Transverse colon (tissue), 4 donors: ENCODE results near the gene FYB2.

Experiments used
- EP300 ChIP-seq: sonication (generic); formaldehyde crosslinking; IDR thresholded peaks from one replicate; pipeline ENCODE4 v1.6.1; 2017; ENCODE audit warnings: antibody characterized with exemption, low read depth
- POLR2AphosphoS5 ChIP-seq, 3 donors: sonication (generic); formaldehyde crosslinking; IDR thresholded peaks; one replicate each; pipeline ENCODE4 v1.6.1; 2016; ENCODE audit warnings: antibody characterized with exemption in 3 of 3
- TF ChIP-seq, protein P1 (sequence below), 5 experiments: fragments of 200-600 bp in 3 of 5; fragments of 450-650 bp in 2 of 5; sonication (generic) in 3 of 5; IDR thresholded peaks; 1 replicate in 2 of 5; 2 replicates in 3 of 5; pipeline ENCODE4 v1.5.1; 2016 to 2017; ENCODE audit warnings: antibody characterized with exemption in 5 of 5, inconsistent platforms in 3 of 5, mild to moderate bottlenecking in 2 of 5, moderate library complexity in 1 of 5

DNA sequence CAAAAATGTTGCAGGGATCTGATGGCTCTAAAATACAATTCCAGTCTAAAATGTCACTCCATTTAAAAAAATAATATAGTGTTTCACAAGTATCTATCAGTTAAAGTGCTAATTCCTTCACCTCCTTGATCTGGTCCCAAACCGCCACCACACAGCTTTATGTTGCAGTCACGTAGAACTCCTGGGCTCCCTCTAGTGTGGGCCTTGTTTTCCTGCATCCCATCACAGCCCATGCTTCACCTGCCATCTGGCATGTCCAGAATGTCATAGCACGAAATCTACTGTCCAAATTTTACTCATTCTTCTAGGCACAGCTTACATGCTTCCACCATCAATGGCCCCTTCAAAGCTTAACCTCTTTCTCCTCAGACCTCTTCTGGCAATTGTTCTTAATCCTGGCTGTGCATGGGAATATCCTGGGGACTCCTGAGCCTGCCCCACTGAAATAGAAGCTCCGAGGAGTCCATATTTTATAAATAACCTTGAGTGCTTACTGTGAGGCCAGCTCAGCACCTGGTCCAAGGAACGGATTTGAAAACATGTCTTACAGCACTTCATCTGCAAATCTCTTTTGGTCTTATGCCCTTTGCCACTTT is 15.5 kb downstream of the FYB2 start:
- TF ChIP-seq, protein P1, sequence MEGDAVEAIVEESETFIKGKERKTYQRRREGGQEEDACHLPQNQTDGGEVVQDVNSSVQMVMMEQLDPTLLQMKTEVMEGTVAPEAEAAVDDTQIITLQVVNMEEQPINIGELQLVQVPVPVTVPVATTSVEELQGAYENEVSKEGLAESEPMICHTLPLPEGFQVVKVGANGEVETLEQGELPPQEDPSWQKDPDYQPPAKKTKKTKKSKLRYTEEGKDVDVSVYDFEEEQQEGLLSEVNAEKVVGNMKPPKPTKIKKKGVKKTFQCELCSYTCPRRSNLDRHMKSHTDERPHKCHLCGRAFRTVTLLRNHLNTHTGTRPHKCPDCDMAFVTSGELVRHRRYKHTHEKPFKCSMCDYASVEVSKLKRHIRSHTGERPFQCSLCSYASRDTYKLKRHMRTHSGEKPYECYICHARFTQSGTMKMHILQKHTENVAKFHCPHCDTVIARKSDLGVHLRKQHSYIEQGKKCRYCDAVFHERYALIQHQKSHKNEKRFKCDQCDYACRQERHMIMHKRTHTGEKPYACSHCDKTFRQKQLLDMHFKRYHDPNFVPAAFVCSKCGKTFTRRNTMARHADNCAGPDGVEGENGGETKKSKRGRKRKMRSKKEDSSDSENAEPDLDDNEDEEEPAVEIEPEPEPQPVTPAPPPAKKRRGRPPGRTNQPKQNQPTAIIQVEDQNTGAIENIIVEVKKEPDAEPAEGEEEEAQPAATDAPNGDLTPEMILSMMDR (IDR thresholded peaks at IDR 0.05): peak; percentile 24 to 60 (median 47)
- TF ChIP-seq EP300: no peak
- no peak for TF ChIP-seq POLR2AphosphoS5 (IDR thresholded peaks at IDR 0.05)
